ENCODE results near the gene THSD4. TPM values are rescaled to one million over a fixed set of nuclear protein-coding genes. Genes with fewer than 3 reads are reported as not detected.

The THSD4 gene
- total and polyA plus RNA-seq, 2 of the 8 experiments (the other 6 are each of a cell fraction or from before 2014, with no cell fraction given) = 2.5 to 6.2 TPM

DNA sequence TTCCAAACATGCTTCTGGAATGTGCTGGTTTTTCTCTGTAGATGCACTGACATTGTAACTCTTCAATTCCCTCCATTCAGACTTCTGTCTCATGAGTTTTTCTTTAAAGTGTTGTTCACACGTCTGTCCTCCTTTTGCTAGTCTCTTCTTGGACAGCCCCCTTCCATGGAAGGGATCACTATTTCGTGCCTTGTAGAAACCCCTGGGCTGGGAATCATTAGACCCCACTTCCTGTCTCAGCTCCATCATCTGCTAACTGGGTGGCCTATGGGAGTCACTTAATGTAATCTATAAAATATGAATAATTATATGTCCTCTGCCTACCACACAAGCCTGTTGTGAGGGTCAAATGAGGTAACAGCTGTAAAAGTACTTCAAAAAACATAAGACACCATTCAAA is 110.6 kb downstream of the THSD4 start (continued):
- no peak for TF ChIP-seq ASH2L (IDR thresholded peaks at IDR 0.05; ENCODE audit: low read length)
- no peak for TF ChIP-seq CREB1 (IDR thresholded peaks at IDR 0.05)
- no peak for TF ChIP-seq SP4 (IDR thresholded peaks at IDR 0.05; ENCODE audit: low read length)

All from H1 (cell line).